Brain microvascular endothelial cell (primary cell): Measurements from ENCODE around the gene SHC1.

Experiments
- DNase-seq: peaks from one replicate; pipeline ENCODE4 v3.0.0-alpha.2; 2020
- H3K27ac ChIP-seq: fragments of 250-450 bp; sonication (Bioruptor Pico); 2 replicates; pipeline ENCODE4 v1.5.1; 2020; ENCODE audit warnings: mild to moderate bottlenecking, moderate library complexity
- H3K27me3 ChIP-seq: fragments of 250-450 bp; sonication (Bioruptor Pico); replicated peaks from 2 replicates; pipeline ENCODE4 v1.5.1; 2020; ENCODE audit warnings: mild to moderate bottlenecking
- H3K36me3 ChIP-seq: fragments of 250-450 bp; sonication (Bioruptor Pico); replicated peaks from 2 replicates; pipeline ENCODE4 v1.5.1; 2020; ENCODE audit warnings: mild to moderate bottlenecking
- H3K4me3 ChIP-seq: 2 replicates; pipeline ENCODE4 v1.5.1; 2011; ENCODE audit warnings: low read depth, mild to moderate bottlenecking, control low read depth, low read length, moderate library complexity
- CTCF ChIP-seq: IDR thresholded peaks from 2 replicates; pipeline ENCODE4 v1.5.1; 2011; ENCODE audit warnings: low read depth, mild to moderate bottlenecking, moderate library complexity, low read length, control low read depth, inconsistent platforms; ENCODE audit errors: missing control alignments
- in situ Hi-C: cut with HindIII; loops from 2 replicates; pipeline ENCODE4 v1.10.0; 2017; ENCODE audit warnings: low sequenced_read_pairs, low pct_ligation_motif_present

The SHC1 gene

DNA sequence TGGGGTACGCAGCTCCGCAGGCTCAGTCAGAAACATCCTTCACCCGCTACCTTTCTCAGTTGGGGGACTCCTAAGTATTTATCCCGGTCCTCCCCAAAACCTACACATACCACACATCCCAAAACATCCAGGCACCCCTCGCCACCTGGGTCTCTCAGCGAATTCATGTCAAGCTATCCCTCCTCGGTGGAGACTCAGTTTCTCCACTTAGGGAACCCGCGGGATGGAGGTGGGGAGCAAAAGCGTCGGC, 30.8 kb upstream of the SHC1 start:
- Histone ChIP-seq H3K4me3 (peak overlapping the region; percentile 68), H3K27ac (peak overlapping the region; percentile 18), H3K27me3 (no peaks in the 10 kb centered on the region), H3K36me3 (no peaks in the 10 kb centered on the region)
- TF ChIP-seq CTCF, result no peak
- DNase-seq, result no peak
- in situ Hi-C loops, result no loop called here

GRCh38 chr1:155000726-155001424, 30.3 kb upstream of the SHC1 start:
- DNase-seq, result peak; percentile 71
- Histone ChIP-seq H3K4me3 (peak overlapping the region; percentile 68), H3K27ac (peak overlapping the region; percentile 70), H3K27me3 (no peaks in the 10 kb centered on the region), H3K36me3 (no peaks in the 10 kb centered on the region)
- in situ Hi-C loops, result no loop called here
- TF ChIP-seq CTCF, result no peak

DNA sequence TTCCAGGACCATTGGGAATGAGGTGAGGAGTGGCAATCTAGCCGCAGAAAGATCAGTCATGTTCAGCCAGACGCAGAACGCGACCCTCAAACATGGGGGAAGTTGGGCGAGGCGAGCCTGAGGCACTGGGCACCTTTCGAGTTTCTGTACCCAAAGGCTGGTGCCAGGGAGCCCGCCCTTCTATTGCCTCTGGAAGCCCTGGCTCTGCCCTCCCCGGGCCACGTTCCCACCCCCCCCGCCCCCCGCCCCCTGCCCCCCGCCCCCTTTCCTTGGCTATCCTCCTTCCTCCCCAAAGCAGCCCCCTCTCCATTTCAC, 29.8 kb upstream of the SHC1 start:
- Histone ChIP-seq H3K27ac (peak overlapping the region; percentile 29), H3K4me3 (peak overlapping the region; percentile 68), H3K27me3 (no peaks in the 10 kb centered on the region), H3K36me3 (no peaks in the 10 kb centered on the region)
- in situ Hi-C loops, result no loop called here
- no peak for DNase-seq
- no peak for TF ChIP-seq CTCF

DNA sequence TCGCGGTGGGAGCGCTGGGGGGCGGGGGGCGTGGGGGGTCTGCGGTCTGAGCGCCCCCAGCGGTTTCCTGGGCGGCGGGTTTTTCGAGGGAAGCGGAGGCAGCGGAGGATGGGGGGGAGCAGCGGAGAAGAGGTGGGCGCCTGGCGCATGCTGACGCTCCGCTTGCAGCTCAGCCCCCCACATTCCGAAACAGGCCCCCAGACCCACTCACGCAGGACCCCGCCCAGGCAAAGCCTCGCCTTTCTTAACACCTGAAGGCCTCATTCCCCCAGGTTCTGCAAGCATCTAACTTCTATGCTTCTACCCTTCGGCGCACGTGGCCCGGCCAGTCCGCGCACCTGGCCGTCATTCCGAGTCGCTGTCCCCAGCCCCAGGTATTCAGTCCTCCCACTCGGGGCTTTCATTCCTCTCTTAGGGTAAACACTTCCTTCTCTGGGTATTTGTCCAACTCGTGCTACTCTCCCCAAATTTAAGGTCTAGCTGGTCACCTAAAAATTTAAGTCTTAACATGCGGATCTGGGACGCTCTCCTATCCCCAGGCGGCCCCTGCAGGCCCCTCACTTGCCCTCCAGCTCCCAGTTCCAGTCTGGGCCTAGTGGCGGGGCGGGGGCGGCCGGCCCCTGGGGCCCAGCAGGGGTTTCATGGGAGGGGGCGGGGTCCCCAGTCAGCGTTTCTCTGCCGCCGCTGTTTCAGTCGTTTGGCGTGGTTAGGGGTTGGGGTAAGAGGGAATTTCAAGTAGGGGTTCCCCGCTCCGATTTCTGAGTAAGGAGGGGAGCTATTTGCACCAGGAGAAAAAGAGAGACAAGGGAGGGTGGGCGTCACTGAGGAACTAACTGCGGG, 29.2 kb upstream of the SHC1 start:
- Histone ChIP-seq H3K27me3 (no peaks in the 10 kb centered on the region), H3K27ac (peak overlapping the region; percentile 29), H3K36me3 (no peaks in the 10 kb centered on the region), H3K4me3 (peak overlapping the region; percentile 68)
- TF ChIP-seq CTCF, result no peak
- in situ Hi-C loops, result no loop called here
- no peak for DNase-seq

DNA sequence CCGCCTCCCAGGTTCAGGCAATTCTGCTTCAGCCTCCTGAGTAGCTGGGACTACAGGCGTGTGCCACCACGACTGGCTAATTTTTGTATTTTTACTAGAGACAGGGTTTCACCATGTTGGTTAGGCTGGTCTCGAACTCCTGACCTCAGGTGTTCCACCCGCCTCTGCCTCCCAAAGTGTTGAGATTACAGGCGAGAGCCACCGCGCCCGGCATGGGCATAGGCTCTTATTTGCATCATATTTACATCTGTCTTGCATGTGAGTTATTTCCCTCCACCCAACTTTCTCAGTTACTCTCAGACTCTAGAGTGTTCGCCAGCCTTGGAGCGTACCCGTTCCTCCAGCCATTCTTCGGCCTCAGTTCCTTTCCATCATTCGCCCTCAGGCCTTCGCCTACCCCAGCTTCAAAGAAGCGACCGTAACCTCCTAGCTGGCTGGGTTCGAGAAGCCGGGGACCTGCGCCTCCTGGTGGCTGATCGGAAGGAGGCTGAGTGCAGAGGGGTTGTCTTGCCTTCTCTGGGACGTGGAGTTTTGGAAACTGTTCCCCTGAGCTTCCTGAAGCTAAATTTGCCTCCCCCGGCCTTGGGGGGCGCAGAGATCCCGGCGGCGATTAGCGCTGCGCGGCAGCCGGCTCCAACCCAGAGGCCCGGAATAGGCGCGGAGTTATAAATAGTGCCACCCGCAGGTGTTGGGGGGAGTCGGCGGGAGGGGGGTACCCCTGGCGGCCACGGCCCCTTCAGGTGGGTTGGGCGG, 28.4 kb upstream of the SHC1 start:
- Histone ChIP-seq H3K36me3 (no peaks in the 10 kb centered on the region), H3K4me3 (peak overlapping the region; percentile 42), H3K27ac (no peak overlapping the region), H3K27me3 (no peaks in the 10 kb centered on the region)
- DNase-seq, result no peak
- in situ Hi-C loops, result no loop called here
- TF ChIP-seq CTCF, result peak; percentile 98
